Subcutaneous adipose tissue (tissue), 4 donors: ENCODE results near the gene TTI1. TPM values are rescaled to one million over a fixed set of nuclear protein-coding genes. Genes with fewer than 3 reads are reported as not detected.

Experiments
- total RNA-seq, 4 donors: library from RNA; depleted of rRNA; stranded (reverse); fragments of >200 nt; gene quantifications; one replicate each; pipeline ENCODE4 v1.1.0, GENCODE V29; 2016
- TF ChIP-seq, protein P1 (sequence below): fragments of 450-650 bp; IDR thresholded peaks from one replicate; pipeline ENCODE4 v1.5.1; 2016; ENCODE audit warnings: low read depth, mild to moderate bottlenecking, control low read depth, antibody characterized with exemption, moderate library complexity

Gene TTI1
- total RNA-seq, 4 donors from 2014 or later = 9.6 to 14.8 (median 12.6) TPM

DNA sequence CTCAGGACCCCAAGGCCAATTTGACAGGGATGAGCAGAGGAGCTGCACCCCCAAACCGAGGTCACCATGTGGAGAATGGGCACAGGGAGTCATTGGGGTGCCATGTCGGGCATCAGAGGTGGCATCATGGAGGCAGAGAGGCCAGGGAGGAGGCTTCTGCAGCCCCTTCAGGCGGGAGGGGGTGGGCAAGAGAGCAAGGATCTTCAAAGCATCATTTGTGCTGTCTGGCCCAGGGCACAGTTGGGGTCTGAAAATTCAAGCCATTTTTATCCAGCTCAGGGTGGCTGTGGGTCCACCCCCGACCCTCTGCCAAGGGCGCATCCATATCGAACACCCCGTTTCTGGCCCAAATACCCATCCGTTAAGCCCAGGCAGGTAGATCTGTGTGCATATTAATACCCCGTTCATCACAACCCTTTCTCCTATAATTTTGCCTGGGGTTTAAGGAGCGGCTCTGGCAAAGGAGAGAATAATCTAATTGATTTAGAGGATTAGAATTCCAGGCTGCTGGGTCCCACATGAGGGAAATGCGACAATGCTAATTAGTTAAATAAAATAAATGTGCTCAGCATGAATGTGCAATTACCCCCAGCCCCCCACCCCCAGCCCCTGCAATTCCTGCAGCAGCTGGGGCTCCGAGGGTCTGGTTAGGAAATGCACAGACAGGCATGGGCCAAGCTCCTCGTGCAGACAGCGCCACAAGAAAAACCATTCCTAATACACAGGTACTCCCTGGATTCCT, 98.5 kb downstream of the TTI1 start:
- TF ChIP-seq, protein P1, sequence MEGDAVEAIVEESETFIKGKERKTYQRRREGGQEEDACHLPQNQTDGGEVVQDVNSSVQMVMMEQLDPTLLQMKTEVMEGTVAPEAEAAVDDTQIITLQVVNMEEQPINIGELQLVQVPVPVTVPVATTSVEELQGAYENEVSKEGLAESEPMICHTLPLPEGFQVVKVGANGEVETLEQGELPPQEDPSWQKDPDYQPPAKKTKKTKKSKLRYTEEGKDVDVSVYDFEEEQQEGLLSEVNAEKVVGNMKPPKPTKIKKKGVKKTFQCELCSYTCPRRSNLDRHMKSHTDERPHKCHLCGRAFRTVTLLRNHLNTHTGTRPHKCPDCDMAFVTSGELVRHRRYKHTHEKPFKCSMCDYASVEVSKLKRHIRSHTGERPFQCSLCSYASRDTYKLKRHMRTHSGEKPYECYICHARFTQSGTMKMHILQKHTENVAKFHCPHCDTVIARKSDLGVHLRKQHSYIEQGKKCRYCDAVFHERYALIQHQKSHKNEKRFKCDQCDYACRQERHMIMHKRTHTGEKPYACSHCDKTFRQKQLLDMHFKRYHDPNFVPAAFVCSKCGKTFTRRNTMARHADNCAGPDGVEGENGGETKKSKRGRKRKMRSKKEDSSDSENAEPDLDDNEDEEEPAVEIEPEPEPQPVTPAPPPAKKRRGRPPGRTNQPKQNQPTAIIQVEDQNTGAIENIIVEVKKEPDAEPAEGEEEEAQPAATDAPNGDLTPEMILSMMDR = no peak

- TF ChIP-seq, protein P1 = no peak
Observed at GRCh38 chr20:37933786-37934633, 99.2 kb downstream of the TTI1 start.

Other genes starting within 250 kb of the TTI1 start
- gene VSTM2L, start 130.3 kb downstream of the TTI1 start, total RNA-seq = 1 to 10 TPM in 2 of 4 donors, not detected in 2; 1.1 to 1.9 TPM
- gene RPRD1B, start 290 bp upstream of the TTI1 start, total RNA-seq = 10 to 100 TPM; 18.9 to 28.7 (median 25.4) TPM
- 10 to 100 TPM; 13.9 to 28.9 (median 19.2) TPM for gene TGM2, start 131.8 kb upstream of the TTI1 start, total RNA-seq
- 1 to 10 TPM; 1.1 to 3.6 (median 2.1) TPM for gene KIAA1755, start 227.3 kb upstream of the TTI1 start, total RNA-seq